Activated naive CD8-positive, alpha-beta T cell treated with anti-CD3 and anti-CD28 coated beads, Interleukin-2, amount 50 U/mL, for 24 hours (primary cell): ENCODE data around the gene TPST2.
"Not testable (repeated sequence)": the region's sequence is repeated elsewhere in the genome, so short reads cannot be mapped to it uniquely, and the experiment has no call there.

ENCODE experiments used
- ATAC-seq: fragments of 150-1000 bp; cut with Tn5 transposase; one replicate; pipeline ENCODE4 v1.10.0; 2021
- DNase-seq: peaks from one replicate; pipeline ENCODE4 v3.0.0; 2021
- H3K27ac Mint-ChIP-seq: one replicate; pipeline ENCODE4 v1.8.0; 2021; ENCODE audit warnings: mild to moderate bottlenecking, mixed read lengths
- H3K27me3 Mint-ChIP-seq: one replicate; pipeline ENCODE4 v1.8.0; 2021; ENCODE audit warnings: mixed read lengths
- H3K36me3 Mint-ChIP-seq: one replicate; pipeline ENCODE4 v1.8.0; 2021; ENCODE audit warnings: low read depth, mixed read lengths
- H3K4me1 Mint-ChIP-seq: one replicate; pipeline ENCODE4 v1.8.0; 2021; ENCODE audit warnings: mixed read lengths
- H3K4me3 Mint-ChIP-seq: one replicate; pipeline ENCODE4 v1.8.0; 2021; ENCODE audit warnings: mild to moderate bottlenecking, moderate library complexity, mixed read lengths
- H3K9me3 Mint-ChIP-seq: one replicate; pipeline ENCODE4 v1.8.0; 2021; ENCODE audit warnings: mixed read lengths

The TPST2 gene

DNA sequence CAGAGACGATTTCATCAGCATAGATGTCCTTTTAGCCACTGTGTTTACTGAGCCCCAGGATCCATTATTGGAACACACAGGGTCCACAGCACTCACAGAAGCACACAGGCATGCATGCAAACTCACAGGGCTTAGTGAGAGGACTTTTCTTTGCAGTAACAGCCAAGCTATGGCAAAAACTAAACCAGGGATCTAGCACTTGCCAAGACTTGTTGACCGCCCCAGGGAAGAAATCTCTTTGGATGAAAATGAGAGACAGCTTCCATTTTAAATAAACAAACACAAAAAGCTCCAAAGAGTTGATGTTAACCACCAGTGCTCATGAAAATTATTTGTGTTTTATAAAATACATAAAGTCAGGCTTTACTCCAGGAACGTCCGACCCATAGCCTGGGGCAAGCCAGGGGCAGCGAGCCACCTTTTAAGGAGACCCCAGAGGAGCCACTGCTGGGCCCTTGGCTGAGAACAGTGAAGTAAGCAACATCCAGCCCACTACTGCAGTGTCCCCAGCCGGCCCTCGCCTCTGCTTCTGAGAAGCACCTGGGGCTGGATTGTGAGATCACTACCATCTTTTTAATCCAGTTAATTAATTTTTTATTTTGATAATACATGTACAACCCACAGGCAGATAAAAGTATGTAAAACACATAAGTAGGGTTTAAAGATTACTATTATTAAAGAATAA, 55.6 kb downstream of the TPST2 start:
- Mint-ChIP-seq H3K4me1 (peaks cover 49% of the 10 kb centered on the region), H3K27ac (no peak overlapping the region), H3K36me3 (peaks cover 34% of the 10 kb centered on the region), H3K4me3 (no peak overlapping the region), H3K9me3 (no peaks in the 10 kb centered on the region), H3K27me3 (no peaks in the 10 kb centered on the region)
- ATAC-seq = no peak
- DNase-seq = no peak

DNA sequence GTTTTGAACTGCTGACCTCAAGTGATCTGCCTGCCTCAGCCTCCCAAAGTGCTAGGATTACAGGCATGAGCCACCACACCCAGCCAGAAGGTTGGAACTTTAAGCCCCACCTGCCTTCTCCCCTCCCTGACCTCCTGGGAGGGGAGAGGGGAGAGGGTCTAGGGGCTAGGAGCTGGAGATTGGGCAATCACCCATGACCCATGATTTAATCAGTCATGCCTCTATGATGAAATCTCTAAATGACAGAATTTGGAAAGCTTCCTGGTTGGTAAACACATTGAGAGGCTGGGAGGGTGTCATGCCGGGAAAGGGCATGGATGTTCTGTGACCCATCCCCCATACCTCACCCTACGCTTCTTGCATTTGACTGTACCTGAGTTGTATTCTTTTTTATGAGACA, 60.6 kb downstream of the TPST2 start:
- H3K36me3 Mint-ChIP-seq = peaks cover 28% of the 10 kb centered on the region
- no peaks in the 10 kb centered on the region for H3K9me3 Mint-ChIP-seq
- ATAC-seq = no peak

DNA sequence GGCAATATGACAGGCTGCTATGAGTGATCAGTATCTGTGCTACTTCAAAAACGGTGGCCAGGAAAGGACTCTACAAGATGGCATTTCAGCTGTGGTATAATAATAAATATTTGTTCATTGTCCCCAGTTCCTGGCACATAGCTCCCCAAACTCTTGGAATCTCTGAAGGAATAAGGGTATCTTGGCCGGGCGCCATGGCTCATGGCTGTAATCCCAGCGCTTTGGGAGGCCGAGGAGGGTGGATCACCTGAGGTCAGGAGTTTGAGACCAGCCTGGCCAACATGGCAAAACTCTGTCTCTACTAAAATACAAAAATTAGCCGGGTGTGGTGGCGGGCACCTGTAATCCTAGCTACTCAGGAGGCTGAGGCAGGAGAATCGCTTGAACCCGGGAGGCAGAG, 61.4 kb downstream of the TPST2 start:
- H3K27ac Mint-ChIP-seq = not testable (repeated sequence)

More for the DNA sequence above, 60.6 kb downstream of the TPST2 start:
- H3K27ac Mint-ChIP-seq = no peak overlapping the region
- no peak overlapping the region for H3K4me3 Mint-ChIP-seq
- no peaks in the 10 kb centered on the region for H3K27me3 Mint-ChIP-seq
- DNase-seq = no peak
- peaks cover 20% of the 10 kb centered on the region for H3K4me1 Mint-ChIP-seq

DNA sequence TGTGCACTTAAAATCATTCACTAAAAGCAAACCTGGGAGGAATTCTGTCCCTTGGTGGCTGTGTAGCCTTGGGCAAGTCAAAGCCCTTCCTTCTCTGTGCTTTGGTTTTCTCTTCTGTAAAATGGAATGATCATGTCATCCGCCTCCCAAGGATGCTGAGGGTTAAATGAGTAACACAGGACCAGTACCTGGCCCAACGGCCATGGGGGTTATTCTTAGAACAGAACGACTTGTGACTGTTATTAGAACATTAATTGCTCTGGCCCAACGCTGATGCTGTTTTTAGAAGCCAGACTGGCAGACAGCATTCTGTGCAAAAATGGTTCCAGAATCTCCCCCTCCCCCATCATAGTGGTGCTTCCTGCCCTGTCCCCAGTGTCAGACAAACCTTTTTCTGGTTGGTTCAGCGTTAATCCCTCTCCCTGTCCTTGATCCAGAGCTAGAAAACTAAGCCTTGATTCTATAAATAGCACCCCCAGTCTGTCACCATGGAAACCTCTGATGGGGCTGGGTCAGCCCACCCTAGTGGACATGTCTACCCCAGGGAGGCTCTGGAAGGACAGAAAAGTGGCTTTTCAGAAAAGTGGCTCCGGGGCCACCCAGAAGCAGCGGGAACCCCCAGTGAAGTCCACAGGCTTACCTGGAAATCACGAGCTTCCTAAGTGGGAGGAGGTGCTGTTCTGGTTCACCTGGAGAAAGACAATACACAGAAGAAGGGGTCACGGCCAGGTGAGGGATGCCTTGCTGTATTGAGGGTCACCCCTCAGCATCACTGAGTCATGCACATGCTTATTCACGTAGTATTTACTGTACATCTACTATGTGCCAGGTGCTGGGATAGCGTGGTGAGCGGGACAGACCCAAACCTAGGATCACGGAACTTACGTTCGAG, 62.1 kb downstream of the TPST2 start:
- Mint-ChIP-seq H3K27me3 (no peaks in the 10 kb centered on the region), H3K27ac (no peak overlapping the region), H3K36me3 (peaks cover 28% of the 10 kb centered on the region), H3K4me3 (no peak overlapping the region), H3K9me3 (no peaks in the 10 kb centered on the region), H3K4me1 (peaks cover 9% of the 10 kb centered on the region)
- DNase-seq (no peak), ATAC-seq (no peak)

More for the DNA sequence above, 61.4 kb downstream of the TPST2 start:
- peaks cover 15% of the 10 kb centered on the region for H3K4me1 Mint-ChIP-seq
- DNase-seq, H3K9me3 Mint-ChIP-seq, H3K27me3 Mint-ChIP-seq, ATAC-seq, H3K4me3 Mint-ChIP-seq: not testable (repeated sequence)
- H3K36me3 Mint-ChIP-seq = peaks cover 28% of the 10 kb centered on the region

DNA sequence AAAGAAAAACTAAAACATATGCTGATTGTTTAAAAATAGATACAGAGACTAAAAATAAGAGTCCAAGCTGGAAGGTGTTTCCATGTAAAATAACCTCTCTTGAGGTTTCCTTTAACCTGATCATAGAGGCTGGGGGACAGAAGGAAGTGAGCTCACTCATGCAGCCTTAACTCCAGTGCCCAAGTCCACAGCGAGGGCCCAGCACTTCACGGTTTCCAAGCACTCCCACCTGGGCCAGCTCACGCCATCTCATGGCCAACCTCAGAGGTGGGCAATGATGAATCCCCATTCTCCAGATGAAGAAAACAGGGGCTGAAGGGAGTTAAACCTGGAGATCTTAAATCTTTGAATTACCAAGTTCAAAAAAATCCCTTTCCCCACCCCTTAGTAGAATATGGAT, 62.8 kb downstream of the TPST2 start:
- H3K4me3 Mint-ChIP-seq = no peak overlapping the region
- no peak for ATAC-seq
- peaks cover 3% of the 10 kb centered on the region for H3K4me1 Mint-ChIP-seq
- no peaks in the 10 kb centered on the region for H3K27me3 Mint-ChIP-seq
- H3K9me3 Mint-ChIP-seq = no peaks in the 10 kb centered on the region
- no peak for DNase-seq
- H3K36me3 Mint-ChIP-seq = peaks cover 22% of the 10 kb centered on the region
- H3K27ac Mint-ChIP-seq = no peak overlapping the region

DNA sequence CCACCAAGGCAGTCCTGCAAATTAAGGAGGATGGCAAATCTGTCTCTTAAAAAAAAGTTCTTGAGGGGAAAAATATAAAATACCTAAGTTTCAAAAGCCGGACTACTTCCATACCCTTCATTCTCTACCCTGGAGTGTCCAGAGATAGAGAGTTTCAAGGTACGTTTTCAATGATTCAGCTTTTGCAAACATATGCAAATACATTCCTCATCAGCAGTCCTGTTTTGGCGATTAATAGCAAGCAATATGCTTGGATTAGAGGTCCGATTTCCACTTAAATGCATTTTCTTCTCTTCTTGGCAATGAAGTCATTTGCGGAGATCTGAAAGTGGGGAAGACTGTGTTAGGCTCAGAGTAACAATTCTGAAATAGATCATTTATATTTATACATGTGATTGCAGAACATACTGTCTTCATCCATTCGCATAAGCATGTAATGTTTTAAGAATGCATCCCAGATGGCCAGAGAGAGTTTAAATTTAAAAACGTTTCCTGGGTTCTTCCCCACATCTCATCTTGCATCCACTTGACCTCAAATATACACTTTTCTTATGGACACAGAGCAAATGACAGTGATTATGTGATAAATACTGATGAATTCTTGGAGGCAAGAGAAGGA, 63.9 kb downstream of the TPST2 start:
- H3K9me3 Mint-ChIP-seq = no peaks in the 10 kb centered on the region
- peaks cover 15% of the 10 kb centered on the region for H3K36me3 Mint-ChIP-seq
- H3K27me3 Mint-ChIP-seq = no peaks in the 10 kb centered on the region
- no peak for DNase-seq
- ATAC-seq = no peak
- H3K27ac Mint-ChIP-seq = peak overlapping the region; percentile 11
- no peaks in the 10 kb centered on the region for H3K4me1 Mint-ChIP-seq
- no peak overlapping the region for H3K4me3 Mint-ChIP-seq

DNA sequence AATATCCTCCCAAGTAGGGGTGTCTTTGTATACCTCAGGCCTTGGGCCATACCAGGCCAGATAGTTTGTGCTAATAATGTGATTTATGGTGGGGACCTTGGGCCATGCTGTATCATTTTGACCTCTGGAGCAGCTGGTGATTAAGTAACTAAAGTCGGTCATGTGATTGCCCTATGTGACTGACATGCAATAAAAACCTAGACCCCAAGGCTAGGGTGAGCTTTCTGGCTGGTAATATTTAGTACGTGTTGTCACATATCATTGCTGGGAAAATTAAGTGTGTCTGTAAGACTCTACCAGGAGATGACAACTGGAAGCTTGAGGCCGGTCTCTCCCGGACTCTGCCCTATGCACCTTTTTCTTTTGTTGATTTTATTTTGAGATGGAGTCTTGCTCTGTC, 65.1 kb downstream of the TPST2 start:
- Mint-ChIP-seq H3K27ac (no peak overlapping the region), H3K36me3 (peaks cover 7% of the 10 kb centered on the region), H3K4me3 (no peak overlapping the region)

DNA sequence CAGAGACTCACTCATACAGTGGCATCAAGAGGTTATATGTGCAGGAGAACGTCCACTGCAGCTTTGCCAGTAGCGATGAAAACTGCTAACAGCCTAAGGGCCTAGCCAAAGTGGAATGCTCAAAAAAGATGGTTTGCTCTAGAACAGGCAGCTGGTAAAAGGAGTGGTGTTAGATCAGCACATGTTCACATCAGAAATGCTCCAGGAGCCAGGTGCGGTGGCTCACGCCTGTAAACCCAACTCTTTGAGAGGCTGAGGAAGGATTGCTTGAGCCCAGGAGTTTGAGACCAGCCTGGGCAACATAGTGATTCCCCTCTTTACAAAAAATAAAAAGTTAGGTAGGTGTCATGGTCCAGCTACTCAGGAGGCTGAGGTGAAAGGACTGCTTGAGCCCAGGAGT, 67.3 kb downstream of the TPST2 start:
- no peaks in the 10 kb centered on the region for H3K27me3 Mint-ChIP-seq
- H3K4me1 Mint-ChIP-seq = peaks cover 2% of the 10 kb centered on the region
- no peak overlapping the region for H3K27ac Mint-ChIP-seq
- DNase-seq = no peak
- ATAC-seq = no peak
- H3K36me3 Mint-ChIP-seq = peaks cover 4% of the 10 kb centered on the region
- H3K9me3 Mint-ChIP-seq = no peaks in the 10 kb centered on the region
- H3K4me3 Mint-ChIP-seq = no peak overlapping the region

More for the DNA sequence above, 65.1 kb downstream of the TPST2 start:
- H3K9me3 Mint-ChIP-seq = no peaks in the 10 kb centered on the region
- H3K4me1 Mint-ChIP-seq = no peaks in the 10 kb centered on the region
- no peak for DNase-seq
- no peaks in the 10 kb centered on the region for H3K27me3 Mint-ChIP-seq
- no peak for ATAC-seq

DNA sequence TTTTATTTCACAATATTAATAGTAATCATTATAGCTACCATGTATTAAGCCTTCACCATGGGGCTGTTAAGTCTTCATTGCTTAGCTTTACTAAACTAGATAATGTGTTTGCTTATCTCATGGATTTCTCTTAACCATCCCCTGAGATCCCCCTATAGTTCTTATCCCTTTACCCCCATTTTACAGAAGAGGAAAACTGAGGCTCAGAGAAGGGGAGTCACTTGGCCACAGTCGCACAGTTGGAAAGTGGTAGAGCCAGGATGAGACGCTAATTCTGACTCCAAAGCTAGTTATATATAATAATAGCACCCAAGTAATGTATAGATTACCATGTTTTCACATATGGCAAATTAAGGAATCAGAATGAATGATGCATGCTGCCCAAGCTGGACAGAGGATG, 67.9 kb downstream of the TPST2 start:
- Mint-ChIP-seq H3K9me3 (no peaks in the 10 kb centered on the region), H3K36me3 (peaks cover 4% of the 10 kb centered on the region), H3K4me3 (no peak overlapping the region), H3K27ac (no peak overlapping the region), H3K4me1 (peaks cover 2% of the 10 kb centered on the region), H3K27me3 (no peaks in the 10 kb centered on the region)
- DNase-seq (no peak), ATAC-seq (no peak)

DNA sequence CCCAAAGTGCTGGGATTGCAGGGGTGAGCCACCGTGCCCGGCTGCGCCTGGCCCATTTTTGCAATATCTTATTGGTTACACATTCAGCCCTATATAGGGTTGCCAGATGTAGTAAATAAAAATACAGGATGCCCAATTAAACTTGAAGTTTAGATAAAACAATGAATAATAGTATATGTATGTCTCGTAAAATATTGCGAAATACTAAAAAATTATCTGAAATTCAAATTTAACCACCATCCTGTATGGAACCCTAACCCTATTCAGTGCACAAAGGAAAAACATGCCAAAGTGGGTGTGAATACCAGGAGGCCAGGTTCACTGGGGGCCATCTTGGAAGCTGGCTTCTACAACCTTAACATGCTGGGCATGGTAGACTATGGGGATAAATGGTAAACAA, 72.5 kb downstream of the TPST2 start:
- no peaks in the 10 kb centered on the region for H3K36me3 Mint-ChIP-seq
- no peaks in the 10 kb centered on the region for H3K9me3 Mint-ChIP-seq
- no peak for ATAC-seq
- no peak overlapping the region for H3K4me3 Mint-ChIP-seq
- H3K4me1 Mint-ChIP-seq = peaks cover 22% of the 10 kb centered on the region
- no peak for DNase-seq
- no peaks in the 10 kb centered on the region for H3K27me3 Mint-ChIP-seq
- H3K27ac Mint-ChIP-seq = no peak overlapping the region

DNA sequence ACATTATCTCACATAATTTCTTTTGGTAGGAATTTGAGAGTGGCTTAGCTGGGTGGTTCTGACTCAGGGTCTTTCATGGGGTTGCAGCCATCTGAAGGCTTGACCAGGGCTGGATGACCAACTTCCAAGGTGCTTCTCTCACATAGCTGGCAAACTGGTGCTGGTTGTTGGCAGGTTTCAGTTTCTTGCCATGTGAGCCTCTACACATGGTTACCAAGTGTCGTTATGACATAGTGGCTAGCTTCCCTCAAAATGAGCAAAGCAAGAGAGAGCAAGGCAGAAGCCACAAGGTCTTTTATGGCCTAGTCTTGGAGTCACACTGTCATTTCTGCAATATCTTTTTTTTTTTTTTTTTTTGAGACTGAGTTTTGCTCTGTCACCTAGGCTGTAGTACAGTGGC, 73.4 kb downstream of the TPST2 start:
- Mint-ChIP-seq H3K36me3 (peaks cover 3% of the 10 kb centered on the region), H3K27me3 (no peaks in the 10 kb centered on the region), H3K4me3 (no peak overlapping the region), H3K9me3 (no peaks in the 10 kb centered on the region), H3K4me1 (peaks cover 27% of the 10 kb centered on the region), H3K27ac (no peak overlapping the region)
- DNase-seq = no peak
- no peak for ATAC-seq

DNA sequence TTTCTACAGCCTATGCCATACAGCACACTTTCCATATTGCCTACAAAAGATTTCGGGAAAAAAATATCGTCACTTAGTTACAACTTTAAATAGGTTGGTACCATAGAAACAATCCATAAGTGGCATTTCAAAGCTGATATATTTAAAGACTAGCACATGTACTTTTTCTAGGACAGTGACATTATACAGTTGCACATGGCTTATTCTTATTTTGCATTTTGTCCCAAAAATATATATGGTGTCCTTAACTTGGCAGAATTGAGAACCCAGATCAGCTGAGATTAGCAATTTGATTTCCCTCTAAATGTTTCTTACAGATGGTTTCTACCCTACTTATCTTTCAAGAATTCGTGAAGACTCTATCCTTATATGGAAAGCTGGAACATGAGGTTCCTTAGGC, 74.0 kb downstream of the TPST2 start:
- H3K4me1 Mint-ChIP-seq = peaks cover 33% of the 10 kb centered on the region
- H3K36me3 Mint-ChIP-seq = peaks cover 3% of the 10 kb centered on the region
- no peaks in the 10 kb centered on the region for H3K9me3 Mint-ChIP-seq
- no peak overlapping the region for H3K4me3 Mint-ChIP-seq
- DNase-seq (no peak), ATAC-seq (no peak)
- no peaks in the 10 kb centered on the region for H3K27me3 Mint-ChIP-seq
- H3K27ac Mint-ChIP-seq = no peak overlapping the region

DNA sequence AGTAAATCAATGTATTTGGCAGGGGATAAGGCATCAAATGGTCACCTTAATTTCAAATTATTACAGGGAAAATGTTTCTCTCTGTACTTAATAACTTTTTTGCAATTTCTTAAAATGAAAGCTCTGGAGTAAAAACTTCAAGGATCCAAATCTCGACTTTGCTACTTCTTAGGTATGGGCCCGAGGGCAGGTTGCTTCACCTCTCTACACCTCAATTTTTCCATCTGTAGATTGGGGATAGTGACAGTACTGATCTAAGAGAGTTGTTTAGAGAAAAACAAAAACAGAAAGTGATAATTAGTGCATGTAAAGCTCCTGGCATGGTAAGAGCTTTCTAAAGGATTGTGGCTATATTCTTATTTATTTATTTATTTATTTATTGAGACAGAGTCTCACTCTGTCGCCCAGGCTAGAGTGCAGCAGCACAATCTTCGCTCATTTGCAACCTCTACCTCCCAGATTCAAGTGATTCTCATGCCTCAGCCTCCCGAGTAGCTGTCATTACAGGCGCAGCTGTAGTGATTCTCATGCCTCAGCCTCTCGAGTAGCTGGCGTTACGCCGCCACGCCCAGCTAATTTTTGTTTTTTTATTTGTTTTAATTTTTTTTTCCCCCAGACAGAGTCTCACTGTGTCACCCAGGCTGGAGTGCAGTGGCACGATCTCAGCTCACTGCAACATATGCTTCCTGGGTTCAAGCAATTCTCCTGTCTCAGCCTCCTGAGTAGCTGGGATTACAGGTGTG, 75.3 kb downstream of the TPST2 start:
- H3K9me3 Mint-ChIP-seq = no peaks in the 10 kb centered on the region
- H3K4me1 Mint-ChIP-seq = peaks cover 39% of the 10 kb centered on the region
- no peaks in the 10 kb centered on the region for H3K27me3 Mint-ChIP-seq
- H3K27ac Mint-ChIP-seq = no peak overlapping the region
- H3K4me3 Mint-ChIP-seq = no peak overlapping the region
- no peak for ATAC-seq
- DNase-seq = no peak
- H3K36me3 Mint-ChIP-seq = peaks cover 10% of the 10 kb centered on the region

DNA sequence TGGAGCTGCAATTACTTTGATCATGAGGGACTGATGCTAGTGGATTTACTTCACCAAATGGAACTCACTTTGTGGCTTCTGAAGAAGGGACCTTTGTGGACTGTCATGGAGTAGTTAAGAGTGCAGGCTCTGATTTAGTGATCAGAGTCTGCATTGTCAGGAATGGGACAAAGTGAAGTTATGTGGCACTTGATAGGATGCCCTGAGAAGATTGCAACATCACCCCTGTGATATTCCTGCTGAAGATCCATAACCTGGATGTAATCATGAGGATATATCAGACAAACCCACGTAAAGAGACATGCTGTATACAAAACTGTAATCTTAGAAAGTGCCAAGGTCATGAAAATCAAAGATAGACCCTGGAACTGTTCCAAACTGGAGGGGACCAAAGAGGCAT, 76.1 kb downstream of the TPST2 start:
- Mint-ChIP-seq H3K9me3 (no peaks in the 10 kb centered on the region), H3K36me3 (peaks cover 16% of the 10 kb centered on the region), H3K4me1 (peaks cover 39% of the 10 kb centered on the region), H3K27ac (peak overlapping the region; percentile 96), H3K4me3 (peak overlapping the region; percentile 100), H3K27me3 (no peaks in the 10 kb centered on the region)
- ATAC-seq (no peak), DNase-seq (no peak)
